ENCODE measurements around the gene PCP4L1.
"Not testable (repeated sequence)": the region's sequence is repeated elsewhere in the genome, so short reads cannot be mapped to it uniquely, and the experiment has no call there.

Gene PCP4L1

GRCh38 chr1:161230762-161231161 lies 27.8 kb upstream of the PCP4L1 start:
- Histone ChIP-seq H3K4me1 (ENCODE audit: control insufficient read depth in 1 of 2, insufficient read depth in 2 of 2, low read length in 2 of 2) (peaks cover 10 to 19% of the 10 kb centered on the region in 2 donors), H3K27ac (ENCODE audit: low read length) (no peak overlapping the region), H3K9me3 (ENCODE audit: control insufficient read depth in 1 of 2, low read length in 2 of 2) (no peaks in the 10 kb centered on the region), H3K36me3 (ENCODE audit: control insufficient read depth in 1 of 2, insufficient read depth in 2 of 2, low read length in 2 of 2) (peaks cover 23 to 27% of the 10 kb centered on the region in 2 donors), H3K27me3 (ENCODE audit: low read depth, low read length) (no peaks in the 10 kb centered on the region), H3K4me3 (ENCODE audit: low read depth in 1 of 2, low read length in 2 of 2) (no peak overlapping the region)

GRCh38 chr1:161233102-161233501 lies 25.4 kb upstream of the PCP4L1 start:
- Histone ChIP-seq H3K4me3 (ENCODE audit: low read depth in 1 of 2, low read length in 2 of 2) (no peak overlapping the region), H3K4me1 (ENCODE audit: control insufficient read depth in 1 of 2, insufficient read depth in 2 of 2, low read length in 2 of 2) (no peaks in the 10 kb centered on the region), H3K27ac (ENCODE audit: low read length) (no peak overlapping the region), H3K27me3 (ENCODE audit: low read depth, low read length) (no peaks in the 10 kb centered on the region), H3K9me3 (ENCODE audit: control insufficient read depth in 1 of 2, low read length in 2 of 2) (no peaks in the 10 kb centered on the region), H3K36me3 (ENCODE audit: control insufficient read depth in 1 of 2, insufficient read depth in 2 of 2, low read length in 2 of 2) (peaks cover 23 to 26% of the 10 kb centered on the region in 2 donors)

GRCh38 chr1:161235957-161236775 lies 22.4 kb upstream of the PCP4L1 start:
- no peak overlapping the region for H3K4me3 ChIP-seq (ENCODE audit: low read depth in 1 of 2, low read length in 2 of 2)

GRCh38 chr1:161238039-161238473 lies 20.5 kb upstream of the PCP4L1 start, which contains the start of gene NR1I3:
Gene NR1I3, minus strand, starts transcription at chr1:161238203. Its CDS starts 1,638 bp downstream, at chr1:161236565.
- H3K27ac ChIP-seq (ENCODE audit: low read length): no peak within 1 kb of the TSS
- H3K36me3 ChIP-seq (ENCODE audit: control insufficient read depth in 1 of 2, insufficient read depth in 2 of 2, low read length in 2 of 2): no peaks in the 10 kb centered on the region
- no peak within 1 kb of the TSS for H3K4me3 ChIP-seq (ENCODE audit: low read depth in 1 of 2, low read length in 2 of 2)

More at GRCh38 chr1:161235957-161236775, 22.4 kb upstream of the PCP4L1 start:
- Histone ChIP-seq H3K36me3 (ENCODE audit: control insufficient read depth in 1 of 2, insufficient read depth in 2 of 2, low read length in 2 of 2) (no peaks in the 10 kb centered on the region), H3K9me3 (ENCODE audit: control insufficient read depth in 1 of 2, low read length in 2 of 2) (no peaks in the 10 kb centered on the region), H3K27me3 (ENCODE audit: low read depth, low read length) (no peaks in the 10 kb centered on the region), H3K27ac (ENCODE audit: low read length) (no peak overlapping the region), H3K4me1 (ENCODE audit: control insufficient read depth in 1 of 2, insufficient read depth in 2 of 2, low read length in 2 of 2) (no peaks in the 10 kb centered on the region)

GRCh38 chr1:161241682-161242081 lies 16.9 kb upstream of the PCP4L1 start:
- H3K4me1 ChIP-seq (ENCODE audit: control insufficient read depth in 1 of 2, insufficient read depth in 2 of 2, low read length in 2 of 2): no peaks in the 10 kb centered on the region
- no peak overlapping the region for H3K4me3 ChIP-seq (ENCODE audit: low read depth in 1 of 2, low read length in 2 of 2)
- no peak overlapping the region for H3K27ac ChIP-seq (ENCODE audit: low read length)
- H3K36me3 ChIP-seq (ENCODE audit: control insufficient read depth in 1 of 2, insufficient read depth in 2 of 2, low read length in 2 of 2): no peaks in the 10 kb centered on the region
- H3K9me3 ChIP-seq (ENCODE audit: control insufficient read depth in 1 of 2, low read length in 2 of 2): no peaks in the 10 kb centered on the region
- H3K27me3 ChIP-seq (ENCODE audit: low read depth, low read length): no peaks in the 10 kb centered on the region

More at GRCh38 chr1:161238039-161238473, 20.5 kb upstream of the PCP4L1 start, which contains the start of gene NR1I3:
- Histone ChIP-seq H3K27me3 (ENCODE audit: low read depth, low read length) (no peaks in the 10 kb centered on the region), H3K9me3 (ENCODE audit: control insufficient read depth in 1 of 2, low read length in 2 of 2) (no peaks in the 10 kb centered on the region), H3K4me1 (ENCODE audit: control insufficient read depth in 1 of 2, insufficient read depth in 2 of 2, low read length in 2 of 2) (no peaks in the 10 kb centered on the region)

GRCh38 chr1:161242313-161242712 lies 16.2 kb upstream of the PCP4L1 start:
- Histone ChIP-seq H3K4me1 (ENCODE audit: control insufficient read depth in 1 of 2, insufficient read depth in 2 of 2, low read length in 2 of 2) (no peaks in the 10 kb centered on the region), H3K27me3 (ENCODE audit: low read depth, low read length) (no peaks in the 10 kb centered on the region), H3K9me3 (ENCODE audit: control insufficient read depth in 1 of 2, low read length in 2 of 2) (no peaks in the 10 kb centered on the region), H3K4me3 (ENCODE audit: low read depth in 1 of 2, low read length in 2 of 2) (no peak overlapping the region), H3K36me3 (ENCODE audit: control insufficient read depth in 1 of 2, insufficient read depth in 2 of 2, low read length in 2 of 2) (no peaks in the 10 kb centered on the region), H3K27ac (ENCODE audit: low read length) (no peak overlapping the region)

- Histone ChIP-seq H3K9me3 (ENCODE audit: control insufficient read depth in 1 of 2, low read length in 2 of 2) (peaks cover 0 to under 1% of the 10 kb centered on the region in 2 donors), H3K4me1 (ENCODE audit: control insufficient read depth in 1 of 2, insufficient read depth in 2 of 2, low read length in 2 of 2) (no peaks in the 10 kb centered on the region), H3K27me3 (ENCODE audit: low read depth, low read length) (no peaks in the 10 kb centered on the region), H3K36me3 (ENCODE audit: control insufficient read depth in 1 of 2, insufficient read depth in 2 of 2, low read length in 2 of 2) (no peaks in the 10 kb centered on the region), H3K27ac (ENCODE audit: low read length) (no peak overlapping the region), H3K4me3 (ENCODE audit: low read depth in 1 of 2, low read length in 2 of 2) (no peak overlapping the region)
Measured at GRCh38 chr1:161244888-161245287, 13.7 kb upstream of the PCP4L1 start.

- not testable (repeated sequence) for H3K9me3 ChIP-seq (ENCODE audit: control insufficient read depth in 1 of 2, low read length in 2 of 2); H3K27ac ChIP-seq (ENCODE audit: low read length); H3K4me3 ChIP-seq (ENCODE audit: low read depth in 1 of 2, low read length in 2 of 2); H3K36me3 ChIP-seq (ENCODE audit: control insufficient read depth in 1 of 2, insufficient read depth in 2 of 2, low read length in 2 of 2); H3K27me3 ChIP-seq (ENCODE audit: low read depth, low read length); H3K4me1 ChIP-seq (ENCODE audit: control insufficient read depth in 1 of 2, insufficient read depth in 2 of 2, low read length in 2 of 2)
Measured at GRCh38 chr1:161250100-161250499, 8.4 kb upstream of the PCP4L1 start.

GRCh38 chr1:161250829-161251228 lies 7.7 kb upstream of the PCP4L1 start:
- Histone ChIP-seq H3K36me3 (ENCODE audit: control insufficient read depth in 1 of 2, insufficient read depth in 2 of 2, low read length in 2 of 2) (no peaks in the 10 kb centered on the region), H3K4me1 (ENCODE audit: control insufficient read depth in 1 of 2, insufficient read depth in 2 of 2, low read length in 2 of 2) (no peaks in the 10 kb centered on the region), H3K27me3 (ENCODE audit: low read depth, low read length) (no peaks in the 10 kb centered on the region), H3K9me3 (ENCODE audit: control insufficient read depth in 1 of 2, low read length in 2 of 2) (peaks cover 0 to 3% of the 10 kb centered on the region in 2 donors), H3K4me3 (ENCODE audit: low read depth in 1 of 2, low read length in 2 of 2) (no peak overlapping the region), H3K27ac (ENCODE audit: low read length) (no peak overlapping the region)

GRCh38 chr1:161251579-161251978 lies 7.0 kb upstream of the PCP4L1 start:
- peaks cover 0 to 3% of the 10 kb centered on the region in 2 donors for H3K9me3 ChIP-seq (ENCODE audit: control insufficient read depth in 1 of 2, low read length in 2 of 2)
- no peak overlapping the region for H3K27ac ChIP-seq (ENCODE audit: low read length)
- no peak overlapping the region for H3K4me3 ChIP-seq (ENCODE audit: low read depth in 1 of 2, low read length in 2 of 2)
- H3K4me1 ChIP-seq (ENCODE audit: control insufficient read depth in 1 of 2, insufficient read depth in 2 of 2, low read length in 2 of 2): no peaks in the 10 kb centered on the region
- H3K27me3 ChIP-seq (ENCODE audit: low read depth, low read length): no peaks in the 10 kb centered on the region
- H3K36me3 ChIP-seq (ENCODE audit: control insufficient read depth in 1 of 2, insufficient read depth in 2 of 2, low read length in 2 of 2): no peaks in the 10 kb centered on the region

- not testable (repeated sequence) for H3K36me3 ChIP-seq (ENCODE audit: control insufficient read depth in 1 of 2, insufficient read depth in 2 of 2, low read length in 2 of 2); H3K9me3 ChIP-seq (ENCODE audit: control insufficient read depth in 1 of 2, low read length in 2 of 2); H3K4me3 ChIP-seq (ENCODE audit: low read depth in 1 of 2, low read length in 2 of 2); H3K27ac ChIP-seq (ENCODE audit: low read length)
- Histone ChIP-seq H3K4me1 (ENCODE audit: control insufficient read depth in 1 of 2, insufficient read depth in 2 of 2, low read length in 2 of 2) (peaks cover 0 to 11% of the 10 kb centered on the region in 2 donors), H3K27me3 (ENCODE audit: low read depth, low read length) (peaks cover 26% of the 10 kb centered on the region)
Measured at GRCh38 chr1:161255302-161255701, 3.2 kb upstream of the PCP4L1 start.
